Cardiac muscle cell (in vitro differentiated cells and primary cell): ENCODE results near the gene PDZD11. TPM values are rescaled to one million over a fixed set of nuclear protein-coding genes. Genes with fewer than 3 reads are reported as not detected.

ENCODE experiments used
- DNase-seq, 2 donors: peaks; one replicate each; pipeline versions ENCODE4 v3.0.0 to v3.0.0-alpha.2; 2010 to 2017; ENCODE audit warnings: low read depth in 1 of 2, low spot score in 1 of 2
- H3K27ac ChIP-seq: fragments of 200-600 bp; sonication (generic); 2 replicates; pipeline ENCODE4 v1.5.1; 2016
- H3K27me3 ChIP-seq: fragments of 200-600 bp; sonication (generic); 2 replicates; pipeline ENCODE4 v1.6.0; 2016; ENCODE audit warnings: control low read depth
- H3K36me3 ChIP-seq: fragments of 200-600 bp; sonication (generic); 2 replicates; pipeline ENCODE4 v1.5.1; 2016; ENCODE audit warnings: control low read depth
- H3K4me1 ChIP-seq: fragments of 200-600 bp; sonication (generic); 2 replicates; pipeline ENCODE4 v1.8.1; 2017; ENCODE audit warnings: low read depth, mild to moderate bottlenecking, mixed run types
- H3K4me3 ChIP-seq: fragments of 200-600 bp; sonication (generic); 2 replicates; pipeline ENCODE4 v1.5.1; 2016; ENCODE audit warnings: mild to moderate bottlenecking
- H3K9me3 ChIP-seq: fragments of 200-600 bp; sonication (generic); 2 replicates; pipeline ENCODE4 v1.5.1; 2017; ENCODE audit warnings: low read depth, mild to moderate bottlenecking, control low read depth
- polyA plus RNA-seq: library from polyadenylated mRNA; unstranded; fragments of >200 nt; fragmentation: Nextera tagmentation; extraction: Ambion mirVana; gene quantifications from 2 replicates; pipeline ENCODE4 v1.2.1, GENCODE V29; 2016
- total RNA-seq: library from RNA; depleted of rRNA; stranded (reverse); fragments of >200 nt; gene quantifications from 2 replicates; pipeline ENCODE4 v1.2.3, GENCODE V29; 2016
- TF ChIP-seq, protein P1 (sequence below): IDR thresholded peaks from 2 replicates; pipeline ENCODE4 v1.5.1; 2012; ENCODE audit warnings: low read depth, mild to moderate bottlenecking, low read length

The PDZD11 gene
- total and polyA plus RNA-seq, 2 experiments from 2014 or later = 26.3 to 75.8 TPM

DNA sequence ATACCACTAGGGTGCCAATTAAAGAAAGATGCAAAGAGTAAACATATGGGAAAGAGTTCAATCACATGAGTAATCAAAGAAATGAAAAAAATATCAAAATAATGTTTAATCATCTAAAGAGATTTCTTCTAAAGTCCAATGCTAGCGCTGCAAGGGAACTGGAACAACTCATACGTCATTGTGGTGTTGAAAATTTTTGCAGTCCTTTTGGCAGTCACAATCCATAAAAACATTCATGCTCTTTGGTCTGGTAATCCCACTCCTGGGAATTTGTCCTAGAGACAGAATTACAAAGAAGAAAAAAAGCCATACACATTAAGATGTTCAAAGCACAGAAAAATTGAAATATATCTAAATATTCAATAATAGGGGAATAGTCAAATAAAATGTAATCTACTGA lies 34.3 kb downstream of the PDZD11 start:
- TF ChIP-seq, protein P1, sequence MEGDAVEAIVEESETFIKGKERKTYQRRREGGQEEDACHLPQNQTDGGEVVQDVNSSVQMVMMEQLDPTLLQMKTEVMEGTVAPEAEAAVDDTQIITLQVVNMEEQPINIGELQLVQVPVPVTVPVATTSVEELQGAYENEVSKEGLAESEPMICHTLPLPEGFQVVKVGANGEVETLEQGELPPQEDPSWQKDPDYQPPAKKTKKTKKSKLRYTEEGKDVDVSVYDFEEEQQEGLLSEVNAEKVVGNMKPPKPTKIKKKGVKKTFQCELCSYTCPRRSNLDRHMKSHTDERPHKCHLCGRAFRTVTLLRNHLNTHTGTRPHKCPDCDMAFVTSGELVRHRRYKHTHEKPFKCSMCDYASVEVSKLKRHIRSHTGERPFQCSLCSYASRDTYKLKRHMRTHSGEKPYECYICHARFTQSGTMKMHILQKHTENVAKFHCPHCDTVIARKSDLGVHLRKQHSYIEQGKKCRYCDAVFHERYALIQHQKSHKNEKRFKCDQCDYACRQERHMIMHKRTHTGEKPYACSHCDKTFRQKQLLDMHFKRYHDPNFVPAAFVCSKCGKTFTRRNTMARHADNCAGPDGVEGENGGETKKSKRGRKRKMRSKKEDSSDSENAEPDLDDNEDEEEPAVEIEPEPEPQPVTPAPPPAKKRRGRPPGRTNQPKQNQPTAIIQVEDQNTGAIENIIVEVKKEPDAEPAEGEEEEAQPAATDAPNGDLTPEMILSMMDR = no peak
- Histone ChIP-seq H3K9me3 (no peaks in the 10 kb centered on the region), H3K27me3 (no peaks in the 10 kb centered on the region), H3K27ac (no peak overlapping the region), H3K36me3 (no peaks in the 10 kb centered on the region), H3K4me3 (no peak overlapping the region), H3K4me1 (no peaks in the 10 kb centered on the region)
- no peak for DNase-seq

DNA sequence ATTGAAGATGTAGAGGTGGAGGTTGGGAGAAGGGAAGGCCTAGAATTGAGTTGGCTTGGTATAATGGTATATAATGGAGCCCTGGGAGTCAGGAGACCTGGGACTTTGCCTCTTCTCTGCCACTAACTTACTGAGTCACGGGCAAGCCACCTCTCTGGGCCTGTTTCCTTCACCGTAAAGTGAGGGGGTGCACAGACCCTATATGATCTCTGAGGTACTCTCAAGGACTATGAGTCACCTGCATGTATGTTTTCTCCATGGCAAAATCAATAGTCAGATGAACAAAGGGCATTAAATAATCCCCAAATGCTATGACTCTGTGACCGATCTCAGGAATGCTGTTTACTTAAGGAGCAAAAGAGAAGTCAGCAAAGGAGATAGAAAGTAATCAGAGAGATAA lies 34.8 kb downstream of the PDZD11 start:
- no peak for DNase-seq
- Histone ChIP-seq H3K9me3 (no peaks in the 10 kb centered on the region), H3K4me3 (no peak overlapping the region), H3K36me3 (no peaks in the 10 kb centered on the region), H3K4me1 (no peaks in the 10 kb centered on the region), H3K27me3 (no peaks in the 10 kb centered on the region), H3K27ac (no peak overlapping the region)
- TF ChIP-seq, protein P1 = no peak

DNA sequence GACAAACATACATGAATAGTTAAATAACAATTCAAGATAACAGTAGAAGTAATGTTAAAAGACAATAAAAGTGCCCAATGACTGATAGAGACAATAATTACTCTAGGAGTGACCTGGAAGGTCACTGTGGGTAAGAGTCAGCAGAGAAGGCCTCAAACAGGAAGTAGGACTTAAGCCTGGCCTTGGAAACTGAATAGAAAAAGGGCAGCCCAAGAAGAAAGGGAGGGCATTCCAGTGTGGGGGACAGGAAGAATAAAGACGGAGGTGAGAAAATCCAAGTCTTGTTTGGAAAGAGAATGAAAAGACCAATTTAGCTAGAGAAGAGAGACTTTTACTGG lies 35.7 kb downstream of the PDZD11 start:
- Histone ChIP-seq H3K27me3 (no peaks in the 10 kb centered on the region), H3K9me3 (no peaks in the 10 kb centered on the region), H3K27ac (no peak overlapping the region), H3K36me3 (no peaks in the 10 kb centered on the region), H3K4me3 (no peak overlapping the region), H3K4me1 (no peaks in the 10 kb centered on the region)
- TF ChIP-seq, protein P1 = no peak
- DNase-seq = no peak

DNA sequence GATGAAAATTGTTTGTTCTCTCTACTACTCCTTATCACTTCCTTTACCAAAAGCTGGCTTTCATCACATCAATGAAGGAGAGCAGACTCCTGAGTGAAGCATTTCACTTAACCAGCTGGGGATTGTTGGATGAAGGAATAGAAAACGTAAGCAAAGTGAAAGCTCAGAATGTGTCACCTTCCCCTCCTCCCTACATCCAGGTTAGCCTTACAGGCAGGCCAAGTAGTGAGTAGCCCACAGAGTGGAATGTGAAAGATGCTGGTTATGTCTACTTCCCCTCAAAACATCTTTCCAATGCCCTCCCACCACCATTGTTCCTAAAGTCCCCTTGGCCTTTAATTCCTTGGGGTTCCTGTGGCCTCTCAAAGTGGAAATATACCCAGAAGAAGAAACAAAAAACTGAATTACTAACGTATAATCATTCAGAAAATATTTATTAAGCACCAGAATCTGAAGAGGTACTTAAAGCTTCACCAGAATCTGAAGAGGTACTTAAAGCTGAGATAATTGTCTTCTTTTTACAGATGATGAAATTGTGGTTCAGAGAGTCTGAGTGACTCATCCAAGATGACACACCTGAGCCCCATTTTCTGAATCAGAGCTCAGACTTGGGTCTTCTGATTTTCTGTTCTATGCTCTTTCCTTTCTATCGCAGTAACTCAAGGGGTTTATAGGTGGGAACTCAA lies 36.2 kb downstream of the PDZD11 start:
- TF ChIP-seq, protein P1 = no peak
- Histone ChIP-seq H3K27ac (no peak overlapping the region), H3K9me3 (no peaks in the 10 kb centered on the region), H3K27me3 (no peaks in the 10 kb centered on the region), H3K36me3 (no peaks in the 10 kb centered on the region), H3K4me3 (no peak overlapping the region), H3K4me1 (no peaks in the 10 kb centered on the region)
- no peak for DNase-seq

DNA sequence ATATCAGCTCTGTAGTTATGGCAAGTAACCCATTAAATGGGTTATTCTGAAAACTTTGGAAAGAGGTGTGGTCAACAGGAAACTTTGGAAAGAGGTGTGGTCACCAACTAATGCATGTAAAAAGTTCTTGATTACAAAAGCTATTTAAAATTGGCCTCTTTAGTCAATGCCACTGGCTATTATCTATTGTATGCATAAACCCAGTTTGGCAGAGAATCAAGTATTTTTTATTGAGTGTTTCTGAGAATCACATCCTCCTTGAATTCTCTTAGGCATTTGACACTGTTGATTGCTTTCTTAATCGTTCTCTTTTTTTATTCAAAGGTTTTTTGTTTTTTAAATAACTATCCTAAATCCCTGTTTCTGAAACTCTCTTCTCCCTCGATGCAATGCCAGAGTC lies 37.2 kb downstream of the PDZD11 start:
- H3K4me1 ChIP-seq = no peaks in the 10 kb centered on the region
- H3K27ac ChIP-seq = no peak overlapping the region
- no peaks in the 10 kb centered on the region for H3K27me3 ChIP-seq
- no peaks in the 10 kb centered on the region for H3K9me3 ChIP-seq
- H3K4me3 ChIP-seq = no peak overlapping the region
- TF ChIP-seq, protein P1 = no peak
- no peak for DNase-seq
- no peaks in the 10 kb centered on the region for H3K36me3 ChIP-seq
